ENCODE data around the gene ZC3H11A. TPM values are rescaled to one million over a fixed set of nuclear protein-coding genes. Genes with fewer than 3 reads are reported as not detected.

Gene ZC3H11A
- polyA plus RNA-seq, 1 of the 3 experiments (the other 2 are of a cell fraction): 38.0 TPM

GRCh38 chr1:203771901-203772301 lies 23.5 kb upstream of the ZC3H11A start (continued):
- TF ChIP-seq, protein P1, sequence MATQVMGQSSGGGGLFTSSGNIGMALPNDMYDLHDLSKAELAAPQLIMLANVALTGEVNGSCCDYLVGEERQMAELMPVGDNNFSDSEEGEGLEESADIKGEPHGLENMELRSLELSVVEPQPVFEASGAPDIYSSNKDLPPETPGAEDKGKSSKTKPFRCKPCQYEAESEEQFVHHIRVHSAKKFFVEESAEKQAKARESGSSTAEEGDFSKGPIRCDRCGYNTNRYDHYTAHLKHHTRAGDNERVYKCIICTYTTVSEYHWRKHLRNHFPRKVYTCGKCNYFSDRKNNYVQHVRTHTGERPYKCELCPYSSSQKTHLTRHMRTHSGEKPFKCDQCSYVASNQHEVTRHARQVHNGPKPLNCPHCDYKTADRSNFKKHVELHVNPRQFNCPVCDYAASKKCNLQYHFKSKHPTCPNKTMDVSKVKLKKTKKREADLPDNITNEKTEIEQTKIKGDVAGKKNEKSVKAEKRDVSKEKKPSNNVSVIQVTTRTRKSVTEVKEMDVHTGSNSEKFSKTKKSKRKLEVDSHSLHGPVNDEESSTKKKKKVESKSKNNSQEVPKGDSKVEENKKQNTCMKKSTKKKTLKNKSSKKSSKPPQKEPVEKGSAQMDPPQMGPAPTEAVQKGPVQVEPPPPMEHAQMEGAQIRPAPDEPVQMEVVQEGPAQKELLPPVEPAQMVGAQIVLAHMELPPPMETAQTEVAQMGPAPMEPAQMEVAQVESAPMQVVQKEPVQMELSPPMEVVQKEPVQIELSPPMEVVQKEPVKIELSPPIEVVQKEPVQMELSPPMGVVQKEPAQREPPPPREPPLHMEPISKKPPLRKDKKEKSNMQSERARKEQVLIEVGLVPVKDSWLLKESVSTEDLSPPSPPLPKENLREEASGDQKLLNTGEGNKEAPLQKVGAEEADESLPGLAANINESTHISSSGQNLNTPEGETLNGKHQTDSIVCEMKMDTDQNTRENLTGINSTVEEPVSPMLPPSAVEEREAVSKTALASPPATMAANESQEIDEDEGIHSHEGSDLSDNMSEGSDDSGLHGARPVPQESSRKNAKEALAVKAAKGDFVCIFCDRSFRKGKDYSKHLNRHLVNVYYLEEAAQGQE (IDR thresholded peaks at IDR 0.05; ENCODE audit: low read depth, low read length): no peak
- TF ChIP-seq USF1 (IDR thresholded peaks at IDR 0.05; ENCODE audit: borderline replicate concordance, low read depth) (no peak), RAD21 (IDR thresholded peaks at IDR 0.05; ENCODE audit: low read length) (no peak), CHD2 (IDR thresholded peaks at IDR 0.05; ENCODE audit: low read length, partially characterized antibody) (no peak), NFIC (IDR thresholded peaks at IDR 0.05; ENCODE audit: borderline replicate concordance) (no peak), SMC3 (IDR thresholded peaks at IDR 0.05; ENCODE audit: low read depth, low read length) (no peak)

GRCh38 chr1:203772836-203773235 lies 22.6 kb upstream of the ZC3H11A start:
- no peak overlapping the region for H3K4me2 ChIP-seq
- no peaks in the 10 kb centered on the region for H3K27me3 ChIP-seq (ENCODE audit: insufficient read depth)
- no peaks in the 10 kb centered on the region for H3K79me2 ChIP-seq (ENCODE audit: insufficient read depth)
- ChIA-PET POLR2A (no interaction called here), CTCF (interaction anchor here (1.1 to 1.4 kb wide), 2 partner anchors 70 to 269 kb away, joined by 3 to 5 read pairs; no protein-coding TSS in a partner anchor)
- no peaks in the 10 kb centered on the region for H3K9me3 ChIP-seq
- TF ChIP-seq GABPA (IDR thresholded peaks at IDR 0.05; ENCODE audit: low read depth) (no peak), EP300 (IDR thresholded peaks at IDR 0.05; ENCODE audit: borderline replicate concordance in 1 of 2, low read depth in 1 of 2, low read length in 1 of 2) (no peak), RXRA (IDR thresholded peaks at IDR 0.05; ENCODE audit: borderline replicate concordance, low read depth) (no peak), TCF12 (IDR thresholded peaks at IDR 0.05) (no peak), CTCF (IDR thresholded peaks at IDR 0.05) (no peak), GATA2 (CRISPR knock-in tag; IDR thresholded peaks at IDR 0.05) (no peak), FOXM1 (IDR thresholded peaks at IDR 0.05; ENCODE audit: low read depth) (no peak), SIN3A (IDR thresholded peaks at IDR 0.05; ENCODE audit: borderline replicate concordance, low read depth, low read length) (no peak), IRF3 (IDR thresholded peaks at IDR 0.05; ENCODE audit: low read depth, low read length) (no peak), USF1 (IDR thresholded peaks at IDR 0.05; ENCODE audit: borderline replicate concordance, low read depth) (no peak), EZH2phosphoT487 (IDR thresholded peaks at IDR 0.05; ENCODE audit: borderline replicate concordance, low read depth) (no peak), NRF1 (IDR thresholded peaks at IDR 0.05; ENCODE audit: low read depth, low read length) (no peak), SMC3 (IDR thresholded peaks at IDR 0.05; ENCODE audit: low read depth, low read length) (no peak), JUND (IDR thresholded peaks at IDR 0.05) (no peak), TAF1 (IDR thresholded peaks at IDR 0.05; ENCODE audit: borderline replicate concordance, low read depth, low read length) (no peak)
- TF ChIP-seq, protein P2, sequence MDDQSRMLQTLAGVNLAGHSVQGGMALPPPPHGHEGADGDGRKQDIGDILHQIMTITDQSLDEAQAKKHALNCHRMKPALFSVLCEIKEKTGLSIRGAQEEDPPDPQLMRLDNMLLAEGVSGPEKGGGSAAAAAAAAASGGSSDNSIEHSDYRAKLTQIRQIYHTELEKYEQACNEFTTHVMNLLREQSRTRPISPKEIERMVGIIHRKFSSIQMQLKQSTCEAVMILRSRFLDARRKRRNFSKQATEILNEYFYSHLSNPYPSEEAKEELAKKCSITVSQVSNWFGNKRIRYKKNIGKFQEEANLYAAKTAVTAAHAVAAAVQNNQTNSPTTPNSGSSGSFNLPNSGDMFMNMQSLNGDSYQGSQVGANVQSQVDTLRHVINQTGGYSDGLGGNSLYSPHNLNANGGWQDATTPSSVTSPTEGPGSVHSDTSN (IDR thresholded peaks at IDR 0.05): no peak
- 85% methylated on average over 1 of the region's 1 CpG for WGBS (ENCODE audit: low lambda C conversion rate)
- no peaks in the 10 kb centered on the region for H4K20me1 ChIP-seq (ENCODE audit: insufficient read depth)
- no peaks in the 10 kb centered on the region for H3F3A ChIP-seq (replicated peaks; ENCODE audit: insufficient read depth)
- no peaks in the 10 kb centered on the region for H3K36me3 ChIP-seq (replicated peaks in 1 of 2; ENCODE audit: control insufficient read depth in 1 of 2, insufficient read depth in 2 of 2, low read length in 1 of 2)
- H3K4me3 ChIP-seq (ENCODE audit: low read depth in 2 of 2, low read length in 1 of 2): no peak overlapping the region
- H3K27ac ChIP-seq (ENCODE audit: low read depth in 2 of 2, low read length in 1 of 2): no peak overlapping the region
- no peak for DNase-seq
- no peaks in the 10 kb centered on the region for H3K9me2 ChIP-seq
- no peak overlapping the region for H3K9ac ChIP-seq
- no peak overlapping the region for H2AFZ ChIP-seq (ENCODE audit: low read depth)
- H3K4me1 ChIP-seq (ENCODE audit: control insufficient read depth in 1 of 2, insufficient read depth in 2 of 2, low read depth in 1 of 2, low read length in 1 of 2): peaks cover 7 to 8% of the 10 kb centered on the region in 2 experiments; a peak in 2 of 4 replicates

All from SK-N-SH (cell line).